Measurements from ENCODE around the gene ATOSA.

Gene ATOSA

DNA sequence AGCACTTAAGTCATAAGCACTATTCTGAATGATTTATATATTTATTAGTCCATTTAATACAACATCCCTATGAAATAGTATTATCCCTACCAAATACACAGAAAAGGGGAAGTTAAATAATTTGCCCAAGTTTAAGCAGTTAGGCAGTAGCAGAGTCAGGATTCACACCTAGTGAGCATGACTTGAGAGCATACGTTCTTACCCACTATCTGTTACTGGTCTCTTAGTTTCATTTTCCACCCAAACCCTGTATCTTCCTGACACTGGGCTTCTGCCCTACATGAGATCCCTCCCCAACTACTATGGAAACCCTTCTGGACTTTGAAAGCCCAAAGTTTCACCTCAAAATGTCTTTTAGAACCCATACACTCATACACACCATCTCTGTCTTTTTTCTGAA lies 4.4 kb upstream of the ATOSA start:
- DNase-seq (ENCODE audit: low read depth in 2 of 2), result no peak

DNA sequence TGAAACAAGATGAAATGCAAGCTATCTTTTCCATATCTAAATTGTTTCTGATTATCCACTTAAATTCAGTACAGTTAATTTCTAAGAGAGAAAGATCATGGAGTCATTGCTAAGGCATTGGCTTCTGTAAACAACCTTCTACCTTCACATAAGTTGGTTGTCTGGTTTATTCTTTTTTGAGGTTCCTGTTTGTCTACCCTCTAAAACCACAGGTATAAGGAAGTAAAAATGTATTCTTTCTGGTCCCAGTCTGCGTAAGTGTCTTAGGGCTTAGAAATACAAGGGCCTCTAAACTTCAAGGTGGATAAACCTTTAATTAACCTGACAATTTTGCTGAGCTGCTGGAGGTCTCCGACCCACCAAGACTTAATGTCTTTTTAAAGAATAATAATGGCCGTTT lies 3.6 kb upstream of the ATOSA start:
- no peak for DNase-seq (ENCODE audit: low read depth in 2 of 2)

DNA sequence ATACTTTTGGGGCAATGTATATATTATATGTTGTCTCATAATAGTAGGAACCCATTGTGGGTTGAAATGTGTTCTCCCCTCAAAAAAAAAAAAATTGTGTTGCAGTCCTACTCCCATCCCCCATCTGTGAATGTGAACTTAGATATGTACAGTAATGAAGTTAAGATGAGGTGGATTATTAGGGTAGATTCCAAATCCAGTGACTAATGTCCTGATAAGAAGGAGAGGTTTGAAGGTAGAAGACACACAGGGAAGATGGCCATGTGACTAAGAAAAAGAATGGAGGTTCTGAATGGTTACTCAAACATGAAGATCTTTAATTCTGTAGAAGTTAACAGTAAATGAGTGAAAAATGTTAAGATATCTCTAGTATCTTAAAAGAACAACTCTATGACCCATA lies 3.0 kb upstream of the ATOSA start:
- no peak for DNase-seq (ENCODE audit: low read depth in 2 of 2)

DNA sequence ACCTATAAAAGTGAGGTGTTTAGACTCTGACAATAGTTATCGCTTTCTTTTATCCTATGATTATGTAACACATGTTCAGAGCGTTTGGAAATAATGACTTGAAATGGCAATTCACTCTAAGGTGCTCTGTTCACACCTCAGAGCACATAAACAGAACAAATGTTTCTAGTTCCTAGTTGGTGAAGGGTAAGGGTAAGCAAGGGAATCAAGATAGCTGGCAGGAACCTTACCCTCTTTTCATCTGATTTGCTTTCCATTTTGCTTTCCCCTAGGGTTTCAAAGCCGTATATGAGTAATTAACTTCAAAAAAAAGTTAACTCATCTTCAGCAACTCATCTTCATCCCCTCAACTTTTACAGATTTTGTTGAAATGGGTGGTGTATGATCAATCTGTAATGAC lies 2.3 kb upstream of the ATOSA start:
- DNase-seq (ENCODE audit: low read depth in 2 of 2), result no peak

- no peak for DNase-seq (ENCODE audit: low read depth in 2 of 2)
Observed at GRCh38 chr15:52680761-52681160, 1.6 kb upstream of the ATOSA start.

- no peak for DNase-seq (ENCODE audit: low read depth in 2 of 2)
Observed at GRCh38 chr15:52680041-52680391, 828 bp upstream of the ATOSA start.

DNA sequence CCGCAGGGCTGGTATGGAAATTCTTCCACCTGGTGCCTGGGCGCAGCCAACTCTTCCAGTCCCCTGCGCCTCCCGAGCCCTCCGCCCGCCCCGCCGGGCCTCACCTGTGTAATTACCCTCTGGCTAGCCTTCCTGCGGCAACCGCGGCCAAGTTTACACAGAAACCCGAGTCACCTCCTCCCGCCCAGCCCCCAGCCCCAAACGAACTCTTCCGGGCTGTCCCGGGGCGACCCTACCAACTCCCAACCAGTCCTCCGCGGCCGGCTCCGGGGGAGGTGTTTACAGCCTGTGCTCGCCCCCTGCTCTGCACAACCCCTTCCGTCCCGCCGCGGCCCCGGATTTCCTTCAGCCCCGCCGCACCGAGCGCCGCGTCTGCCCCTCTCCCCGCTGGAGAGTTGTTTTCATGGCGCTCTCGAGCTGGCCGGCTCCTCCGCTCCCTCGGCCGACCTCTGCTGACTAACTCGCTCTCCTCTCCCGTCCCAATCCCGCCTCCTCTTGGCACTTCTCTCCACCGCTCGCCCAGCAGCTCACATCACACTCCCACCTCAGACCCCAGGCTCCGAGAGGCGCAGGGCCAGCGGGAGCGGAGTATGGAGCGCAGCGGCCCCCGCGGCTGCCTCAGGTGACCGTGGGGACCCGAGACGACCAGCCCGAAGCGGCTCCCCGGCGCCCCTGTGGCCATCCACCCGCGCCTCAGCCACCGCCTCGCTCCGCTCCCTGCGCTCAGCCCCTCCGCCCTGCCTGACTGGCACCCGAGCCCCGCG lies 538 bp downstream of the ATOSA start:
- peak; percentile 29 to 32 for DNase-seq (ENCODE audit: low read depth in 2 of 2)

- peak; percentile 26 to 37 for DNase-seq (ENCODE audit: low read depth in 2 of 2)
Observed at GRCh38 chr15:52677593-52678467, 1.4 kb downstream of the ATOSA start.

DNA sequence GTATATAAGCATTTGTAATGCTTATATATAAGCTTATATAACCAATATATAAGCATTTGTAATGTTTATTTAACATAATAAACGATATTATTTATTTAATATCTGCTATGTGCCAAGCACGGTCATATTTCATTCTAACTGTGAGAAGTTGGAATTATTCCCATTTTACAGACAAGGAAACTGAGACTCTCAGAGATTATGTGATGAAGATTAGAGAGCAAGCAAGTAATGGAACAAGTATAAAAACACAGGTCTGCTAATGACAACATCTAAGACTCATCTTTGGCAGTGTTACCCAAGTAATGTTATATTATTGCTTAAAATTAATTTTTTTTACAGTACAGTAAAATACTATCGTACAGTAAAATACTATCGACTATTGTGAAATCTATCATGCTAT lies 4.4 kb downstream of the ATOSA start:
- no peak for DNase-seq (ENCODE audit: low read depth in 2 of 2)

- no peak for DNase-seq (ENCODE audit: low read depth in 2 of 2)
Observed at GRCh38 chr15:52673734-52674133, 5.5 kb downstream of the ATOSA start.

DNA sequence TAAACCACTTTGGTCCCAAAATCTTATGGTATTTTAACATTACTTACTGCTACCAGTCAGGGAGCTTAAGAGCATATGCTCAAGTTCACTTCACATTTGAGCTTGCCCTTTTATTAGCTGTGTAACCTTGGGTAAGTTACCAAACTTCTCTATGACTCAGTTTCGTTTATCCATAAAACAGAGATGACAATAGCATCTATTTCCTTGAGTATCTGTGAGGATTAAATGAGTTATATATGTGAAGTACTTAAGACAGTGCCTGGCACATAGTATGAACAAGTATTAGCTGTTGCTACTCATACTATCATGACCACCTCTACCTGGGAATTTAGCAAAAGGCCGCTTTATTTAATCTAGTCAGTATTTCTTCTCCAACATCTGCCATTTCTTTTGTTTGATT lies 5.9 kb downstream of the ATOSA start:
- no peak for DNase-seq (ENCODE audit: low read depth in 2 of 2)

GRCh38 chr15:52672661-52673060 lies 6.5 kb downstream of the ATOSA start:
- no peak for DNase-seq (ENCODE audit: low read depth in 2 of 2)

- no peak for DNase-seq (ENCODE audit: low read depth in 2 of 2)
Observed at GRCh38 chr15:52670087-52670486, 9.1 kb downstream of the ATOSA start.

GRCh38 chr15:52668133-52668532 lies 11.1 kb downstream of the ATOSA start:
- DNase-seq (ENCODE audit: low read depth in 2 of 2), result no peak

DNA sequence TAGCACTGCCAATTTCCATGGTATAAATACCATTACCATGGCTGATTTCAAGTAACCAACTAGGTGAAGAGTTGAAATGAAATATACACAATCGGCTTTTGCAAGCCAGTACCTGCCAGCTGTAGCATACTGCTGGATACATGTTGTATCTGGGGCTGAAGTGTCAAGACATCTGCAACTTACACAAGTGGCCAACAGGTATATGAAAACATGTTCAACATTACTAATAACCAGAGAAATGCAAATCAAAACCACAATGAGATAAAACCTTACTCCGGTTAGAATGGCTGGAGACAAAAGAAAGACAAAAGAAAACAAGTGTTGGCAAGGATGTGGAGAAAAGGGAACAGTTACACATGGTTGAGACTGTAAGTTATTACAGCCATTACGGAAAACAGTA lies 11.6 kb downstream of the ATOSA start:
- DNase-seq (ENCODE audit: low read depth in 2 of 2), result no peak

GRCh38 chr15:52663536-52664294 lies 15.5 kb downstream of the ATOSA start:
- no peak for DNase-seq (ENCODE audit: low read depth in 2 of 2)

GRCh38 chr15:52661909-52662308 lies 17.3 kb downstream of the ATOSA start:
- DNase-seq (ENCODE audit: low read depth in 2 of 2), result no peak

DNA sequence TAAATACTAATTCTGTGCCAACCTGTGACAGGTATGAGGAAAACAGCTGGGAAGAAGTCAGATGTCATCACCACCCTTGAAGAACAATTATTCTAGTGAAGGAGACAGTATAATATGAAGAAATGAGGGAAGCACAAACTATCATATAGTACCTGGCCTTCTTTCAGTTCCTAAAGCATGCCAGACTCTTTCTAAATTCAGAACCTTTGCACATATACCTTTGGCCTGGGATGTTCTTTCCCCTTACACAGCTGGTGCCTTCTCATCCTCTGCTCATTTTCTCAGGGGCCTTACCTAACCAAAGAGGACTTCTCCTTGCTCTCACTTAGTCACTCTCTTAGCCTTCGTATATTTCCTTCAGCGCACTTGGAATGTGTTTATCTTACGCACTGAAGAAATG lies 19.0 kb downstream of the ATOSA start:
- no peak for DNase-seq (ENCODE audit: low read depth in 2 of 2)

GRCh38 chr15:52658955-52659354 lies 20.2 kb downstream of the ATOSA start:
- DNase-seq (ENCODE audit: low read depth in 2 of 2), result no peak

DNA sequence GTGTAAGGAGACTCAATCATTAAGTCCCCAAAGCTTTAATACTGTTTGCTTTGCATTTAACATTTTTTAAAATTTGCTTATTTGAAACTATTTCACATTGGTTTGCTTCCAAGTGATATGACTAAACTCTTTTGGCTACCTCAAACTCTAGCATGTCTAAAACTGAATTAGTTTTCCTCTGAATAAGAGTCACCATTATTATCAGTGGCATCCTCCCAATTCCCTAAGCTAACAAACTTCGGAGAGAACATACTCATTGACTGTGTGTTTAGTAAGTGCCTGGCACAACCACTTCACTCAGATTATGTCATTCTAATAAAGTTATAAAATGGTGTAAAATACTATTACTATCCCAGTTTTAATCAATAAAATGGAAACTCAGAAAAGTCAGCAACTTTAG lies 21.9 kb downstream of the ATOSA start:
- no peak for DNase-seq (ENCODE audit: low read depth in 2 of 2)

- no peak for DNase-seq (ENCODE audit: low read depth in 2 of 2)
Observed at GRCh38 chr15:52656412-52656811, 22.8 kb downstream of the ATOSA start.

DNA sequence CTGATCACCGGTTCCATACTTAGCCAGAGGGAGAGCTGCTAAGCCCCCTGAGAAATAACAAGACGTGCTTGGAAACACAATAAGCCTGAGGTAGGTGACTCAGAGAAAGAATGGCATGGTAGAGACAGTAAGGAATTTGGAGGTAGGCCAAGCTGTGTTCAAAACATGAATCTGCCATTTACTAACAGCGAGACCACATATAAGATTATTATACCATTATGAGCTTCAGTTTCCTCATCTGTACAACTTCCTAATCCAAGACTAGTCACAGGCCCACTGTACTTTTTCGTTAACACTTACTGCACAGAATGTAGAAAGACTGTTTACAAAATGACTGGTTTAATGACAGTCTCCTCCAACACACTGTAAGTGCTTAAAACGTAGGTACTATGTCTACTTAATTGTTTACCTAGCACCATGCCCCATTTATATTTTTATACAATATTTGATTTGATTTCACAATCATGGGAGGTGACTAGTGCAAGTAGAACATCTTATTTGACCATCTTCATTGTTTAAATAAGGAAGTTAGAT lies 25.7 kb downstream of the ATOSA start:
- no peak for DNase-seq (ENCODE audit: low read depth in 2 of 2)
